H1 (cell line): Measurements from ENCODE around the gene C5orf34. TPM values are rescaled to one million over a fixed set of nuclear protein-coding genes. Genes with fewer than 3 reads are reported as not detected.

Experiments used
- CTCF ChIA-PET: fragments of 300-600 bp; sonication (Branson Sonifier 250); formaldehyde crosslinking; loops from one replicate; lab custom pipeline; 2021; ENCODE audit not compliant: partially characterized antibody; lab: Charles Lee
- POLR2A ChIA-PET: fragments of 300-600 bp; sonication (Branson Sonifier 250); formaldehyde crosslinking; loops from one replicate; lab custom pipeline; 2021; ENCODE audit warnings: inconsistent platforms; ENCODE audit not compliant: partially characterized antibody; lab: Charles Lee
- DNase-seq, 2 experiments: peaks; one replicate each; pipeline versions ENCODE4 v3.0.0 to v3.0.0-alpha.2; 2010 to 2022; ENCODE audit warnings: low spot score in 2 of 2, low read depth in 1 of 2, mixed read lengths in 1 of 2
- FAIRE-seq: peaks from 2 replicates; lab custom pipeline; 2011; peaks lifted over from hg19 to GRCh38; lab: Jason Lieb, UNC
- H2AFZ ChIP-seq: 2 replicates; pipeline ENCODE4 v1.8.1; 2012; ENCODE audit warnings: low read length, inconsistent platforms
- H2AK5ac ChIP-seq: 2 replicates; pipeline ENCODE4 v1.6.1; 2013; ENCODE audit warnings: low read depth, low read length
- H2BK120ac ChIP-seq: replicated peaks from 2 replicates; pipeline ENCODE3; 2013; ENCODE audit warnings: low read depth, low read length, inconsistent platforms
- H2BK12ac ChIP-seq: 2 replicates; pipeline ENCODE4 v1.6.1; 2013; ENCODE audit warnings: low read depth, low read length
- H2BK15ac ChIP-seq: 2 replicates; pipeline ENCODE4 v1.6.1; 2013; ENCODE audit warnings: low read length
- H2BK20ac ChIP-seq: 2 replicates; pipeline ENCODE4 v1.6.1; 2013; ENCODE audit warnings: low read length
- H2BK5ac ChIP-seq: 2 replicates; pipeline ENCODE4 v1.6.1; 2013; ENCODE audit warnings: low read depth, low read length
- H3K14ac ChIP-seq: 2 replicates; pipeline ENCODE4 v1.6.1; 2013; ENCODE audit warnings: inconsistent platforms; ENCODE audit not compliant: insufficient read length
- H3K18ac ChIP-seq: 2 replicates; pipeline ENCODE4 v1.6.1; 2013; ENCODE audit warnings: low read length; ENCODE audit errors: extremely low read depth
- H3K23ac ChIP-seq: 2 replicates; pipeline ENCODE4 v1.6.1; 2013; ENCODE audit warnings: inconsistent platforms; ENCODE audit not compliant: insufficient read length
- H3K23me2 ChIP-seq: 2 replicates; pipeline ENCODE4 v1.6.1; 2013; ENCODE audit warnings: low read depth, low read length
- H3K27ac ChIP-seq: 2 replicates; pipeline ENCODE4 v1.6.1; 2011; ENCODE audit warnings: low read depth, low read length, inconsistent platforms
- H3K27me3 ChIP-seq, 4 experiments: replicated peaks in 1 of 4; 1 replicate in 1 of 4; 2 replicates in 3 of 4; pipeline versions ENCODE4 v1.6.1 to v1.8.1; 2011 to 2013; ENCODE audit warnings: low read length in 3 of 4, mild to moderate bottlenecking in 3 of 4, inconsistent platforms in 2 of 4, mixed read lengths in 2 of 4, moderate library complexity in 1 of 4; ENCODE audit not compliant: control insufficient read depth in 3 of 4, insufficient read depth in 3 of 4; ENCODE audit errors: extremely low read depth in 1 of 4
- H3K36me3 ChIP-seq, 4 experiments: 2 replicates each; pipeline versions ENCODE4 v1.6.1 to v1.8.1; 2011 to 2013; ENCODE audit warnings: mild to moderate bottlenecking in 4 of 4, low read length in 3 of 4, moderate library complexity in 2 of 4, control low read depth in 1 of 4, inconsistent platforms in 1 of 4; ENCODE audit not compliant: insufficient read depth in 4 of 4, control insufficient read depth in 2 of 4
- H3K4ac ChIP-seq: replicated peaks from 2 replicates; pipeline ENCODE3; 2013; ENCODE audit warnings: low read length, low read depth, mixed read lengths, inconsistent platforms; ENCODE audit not compliant: insufficient read length
- H3K4me1 ChIP-seq, 4 experiments: replicated peaks in 1 of 4; 1 replicate in 1 of 4; 2 replicates in 3 of 4; pipeline versions ENCODE4 v1.6.1 to v1.8.1; 2011 to 2013; ENCODE audit warnings: low read length in 3 of 4, inconsistent platforms in 2 of 4, mixed read lengths in 1 of 4; ENCODE audit not compliant: insufficient read depth in 4 of 4, control insufficient read depth in 3 of 4
- H3K4me2 ChIP-seq, 2 experiments: 2 replicates each; pipeline versions ENCODE4 v1.6.1 to v1.8.1; 2011 to 2013; ENCODE audit warnings: low read depth in 2 of 2, low read length in 2 of 2, control low read depth in 1 of 2, inconsistent platforms in 1 of 2, mild to moderate bottlenecking in 1 of 2; ENCODE audit not compliant: insufficient read depth in 1 of 2
- H3K4me3 ChIP-seq, 4 experiments: fragments of 200-600, 300-600 bp in 1 of 4; sonication (generic), shearing (Covaris generic), sonication (Bioruptor Twin) in 1 of 4; 2 replicates each; pipeline versions ENCODE4 v1.5.1 to v1.8.1; 2011 to 2016; ENCODE audit warnings: low read length in 4 of 4, low read depth in 3 of 4, control low read depth in 2 of 4, inconsistent platforms in 2 of 4, mild to moderate bottlenecking in 2 of 4, mixed read lengths in 1 of 4, moderate library complexity in 1 of 4; ENCODE audit not compliant: insufficient read depth in 2 of 4; ENCODE audit errors: extremely low read depth in 1 of 4
- H3K56ac ChIP-seq: replicated peaks from 2 replicates; pipeline ENCODE3; 2013; ENCODE audit warnings: low read depth, mild to moderate bottlenecking, mixed read lengths, low read length, inconsistent platforms; ENCODE audit not compliant: insufficient read length
- H3K79me1 ChIP-seq: 2 replicates; pipeline ENCODE4 v1.6.1; 2013; ENCODE audit warnings: low read depth, low read length, control low read depth
- H3K79me2 ChIP-seq, 2 experiments: 2 replicates each; pipeline versions ENCODE4 v1.6.1 to v1.8.1; 2012 to 2013; ENCODE audit warnings: low read length in 2 of 2, mild to moderate bottlenecking in 2 of 2, inconsistent platforms in 1 of 2; ENCODE audit not compliant: insufficient read depth in 2 of 2, control insufficient read depth in 1 of 2
- H3K9ac ChIP-seq, 4 experiments: replicated peaks in 1 of 4; 1 replicate in 1 of 4; 2 replicates in 3 of 4; pipeline versions ENCODE4 v1.6.1 to v1.8.1; 2011 to 2013; ENCODE audit warnings: low read depth in 3 of 4, low read length in 3 of 4, control low read depth in 2 of 4, mild to moderate bottlenecking in 2 of 4, moderate library complexity in 2 of 4, inconsistent platforms in 1 of 4; ENCODE audit errors: extremely low read depth in 1 of 4
- H3K9me3 ChIP-seq, 2 experiments: 2 replicates each; pipeline versions ENCODE4 v1.6.1 to v1.8.1; 2012 to 2013; ENCODE audit warnings: mild to moderate bottlenecking in 2 of 2, moderate library complexity in 2 of 2, control low read depth in 1 of 2, inconsistent platforms in 1 of 2, low read depth in 1 of 2, low read length in 1 of 2, mixed read lengths in 1 of 2; ENCODE audit not compliant: insufficient read depth in 2 of 2
- H4K20me1 ChIP-seq, 2 experiments: replicated peaks in 1 of 2; 2 replicates each; pipeline versions ENCODE3 to v1.8.1; 2011 to 2013; ENCODE audit warnings: inconsistent platforms in 2 of 2, low read length in 2 of 2, mild to moderate bottlenecking in 1 of 2; ENCODE audit not compliant: insufficient read depth in 2 of 2, control insufficient read depth in 1 of 2
- H4K5ac ChIP-seq: 2 replicates; pipeline ENCODE4 v1.6.1; 2013; ENCODE audit warnings: low read length, low read depth, mixed read lengths, inconsistent platforms; ENCODE audit not compliant: insufficient read length
- H4K8ac ChIP-seq: 2 replicates; pipeline ENCODE4 v1.8.0; 2013; ENCODE audit warnings: mild to moderate bottlenecking, moderate library complexity, low read length, inconsistent platforms; ENCODE audit not compliant: insufficient read depth; ENCODE audit errors: extremely low read depth
- H4K91ac ChIP-seq: replicated peaks from 2 replicates; pipeline ENCODE3; 2013; ENCODE audit warnings: low read length, mixed read lengths, inconsistent platforms; ENCODE audit not compliant: insufficient read length
- GTF2F1 ChIP-seq: IDR thresholded peaks from 2 replicates; pipeline ENCODE4 v1.6.1; 2012; ENCODE audit warnings: low read depth, low read length, improper control_type of control experiment, borderline replicate concordance
- HDAC2 ChIP-seq, 2 experiments: fragments of 300-600 bp in 1 of 2; sonication (generic) in 1 of 2; IDR thresholded peaks; 2 replicates each; pipeline ENCODE4 v1.6.1; 2011 to 2012; ENCODE audit warnings: low read depth in 2 of 2, low read length in 2 of 2, mild to moderate bottlenecking in 2 of 2, moderate library complexity in 2 of 2, borderline replicate concordance in 1 of 2, inconsistent platforms in 1 of 2
- POLR2AphosphoS5 ChIP-seq: IDR thresholded peaks from 2 replicates; pipeline ENCODE4 v1.6.1; 2011; ENCODE audit warnings: low read depth, low read length
- RNF2 ChIP-seq: fragments of 200-900, 300-1000 bp; sonication (generic); IDR thresholded peaks from 2 replicates; pipeline ENCODE4 v1.7.1; 2016; ENCODE audit warnings: borderline replicate concordance, low read depth, mild to moderate bottlenecking, antibody characterized with exemption, low read length; ENCODE audit not compliant: poor library complexity, severe bottlenecking; ENCODE audit errors: missing control alignments
- TAF1 ChIP-seq: IDR thresholded peaks from 2 replicates; pipeline ENCODE4 v1.6.1; 2011; ENCODE audit warnings: mild to moderate bottlenecking, low read depth, low read length
- TAF7 ChIP-seq: optimal IDR thresholded peaks from 2 replicates; pipeline ENCODE3; 2011; ENCODE audit warnings: low read depth, mild to moderate bottlenecking, inconsistent platforms, low read length, moderate library complexity, borderline replicate concordance
- WGBS, 2 experiments: shearing (Covaris generic) in 1 of 2; methylation state at CpG; one replicate each; pipeline versions ENCODE4 v1.1.6 to v1.1.7; 2013 to 2015; ENCODE audit warnings: low lambda C conversion rate in 2 of 2, mixed read lengths in 2 of 2, inconsistent platforms in 1 of 2, low coverage in 1 of 2, missing lambda C conversion rate in 1 of 2; ENCODE audit not compliant: insufficient replicate concordance in 2 of 2, insufficient coverage in 1 of 2, insufficient read length in 1 of 2; ENCODE audit errors: extremely low coverage in 1 of 2, missing lambda C conversion rate in 1 of 2; 5-methylcytosine and 5-hydroxymethylcytosine counted together
- long read RNA-seq, 2 experiments: library from RNA in 1 of 2; library from capped mRNA in 1 of 2; stranded (forward); transcript quantifications; one replicate each; pipeline ENCODE4 v2.0.0, GENCODE V29; 2021; ENCODE audit warnings: inconsistent platforms in 1 of 2
- polyA minus RNA-seq, 3 experiments: library from RNA; depleted of rRNA, polyadenylated mRNA; stranded (reverse); fragments of >200 nt; gene quantifications; 1 replicate in 2 of 3; 2 replicates in 1 of 3; pipeline ENCODE4 v1.2.3, GENCODE V29; 2011
- polyA plus RNA-seq, 7 experiments: library from polyadenylated mRNA; depleted of rRNA in 3 of 7; stranded (reverse) in 5 of 7; unstranded in 2 of 7; fragments of >200 nt in 5 of 7; fragments of 200-250 nt in 2 of 7; gene quantifications; 1 replicate in 5 of 7; 2 replicates in 1 of 7; 4 replicates in 1 of 7; pipeline versions ENCODE4 v1.2.1 to v1.2.3, GENCODE V29; 2011 to 2013; ENCODE audit warnings: missing spikeins in 2 of 7, mixed read lengths in 2 of 7
- total RNA-seq: library from RNA; stranded (reverse); fragmentation: NEBNext Ultra II Directional; extraction: Animal tissue kit (Norgen Biotek cat#: 25700); gene quantifications from 2 replicates; pipeline ENCODE4 v1.2.1, GENCODE V29; 2021

Gene C5orf34
- total RNA-seq: 8.6 and 11.3 TPM in 2 replicates
- polyA plus RNA-seq (2011; rRNA removed): 5.1 and 6.8 TPM in 2 replicates
- 9.1 TPM for polyA plus RNA-seq (2011; cell fraction: cytosol; rRNA removed)
- polyA plus RNA-seq (2011; cell fraction: nucleus; rRNA removed): 6.5 TPM
- polyA plus RNA-seq (2012, experiment 1 of 2): 5.0 to 8.0 TPM (median 5.8 TPM) in 4 replicates
- 0.47 TPM for polyA plus RNA-seq (2012, experiment 2 of 2)
- polyA plus RNA-seq (2013, experiment 1 of 2): 8.5 TPM
- polyA plus RNA-seq (2013, experiment 2 of 2): 7.8 TPM
- 10.8 and 16.1 TPM in 2 replicates for polyA minus RNA-seq (2011; rRNA and poly(A)+ RNA removed)
- 3.2 TPM for polyA minus RNA-seq (2011; cell fraction: cytosol; rRNA and poly(A)+ RNA removed)
- 14.7 TPM for polyA minus RNA-seq (2011; cell fraction: nucleus; rRNA and poly(A)+ RNA removed)
- long read RNA-seq, experiment 1, partial matches to known transcripts: 2 of 6 reads
- long read RNA-seq, experiment 1, other reads (novel, unspliced or antisense): 1 of 6 reads
- long read RNA-seq, experiment 2, partial matches to known transcripts: 0 of 4 reads
- long read RNA-seq, experiment 2, other reads (novel, unspliced or antisense): 1 of 4 reads

GRCh38 chr5:43514816-43515677 lies at the start of gene C5orf34:
C5orf34 (minus strand) TSS chr5:43515148; CDS start chr5:43509339, 5,809 bp downstream.
- CTCF ChIA-PET: interaction anchor here (0.9 kb wide), 1 partner anchor 31 kb away, joined by 3 read pairs; no protein-coding TSS in a partner anchor
- Histone ChIP-seq H3K9me3 (peaks cover 0 to 18% of the 10 kb centered on the region in 2 experiments; a peak in 2 of 4 replicates), H3K27me3 (no peaks in the 10 kb centered on the region), H3K27ac (peak within 1 kb of the TSS; percentile 92), H2BK12ac (no peak within 1 kb of the TSS), H4K20me1 (no peaks in the 10 kb centered on the region), H2AK5ac (no peak within 1 kb of the TSS; the same call in 1 of the 2 replicates), H4K5ac (peak within 1 kb of the TSS; percentile 61), H3K36me3 (peaks cover 0 to 2% (median 0%) of the 10 kb centered on the region in 4 experiments; a peak in 1 of 8 replicates), H3K9ac (peak within 1 kb of the TSS; percentile 92 to 98 (median 94)), H4K8ac (peak within 1 kb of the TSS; percentile 94; the same call in 1 of the 2 replicates), H3K23me2 (peaks cover 6% of the 10 kb centered on the region; the same call in 1 of the 2 replicates), H3K18ac (peak within 1 kb of the TSS; percentile 80; the same call in 1 of the 2 replicates), H3K23ac (no peak within 1 kb of the TSS), H3K4me1 (peaks cover 0 to 4% (median 0%) of the 10 kb centered on the region in 4 experiments; a peak in 2 of 7 replicates), H3K14ac (no peak within 1 kb of the TSS), H3K79me1 (no peaks in the 10 kb centered on the region), H2BK5ac (peak within 1 kb of the TSS; percentile 83), H3K79me2 (peaks cover 0 to 19% of the 10 kb centered on the region in 2 experiments; a peak in 3 of 4 replicates), H2AFZ (peak within 1 kb of the TSS; percentile 68), H2BK20ac (no peak within 1 kb of the TSS), H3K4me3 (peak within 1 kb of the TSS; percentile 77 to 88 (median 86)), H2BK15ac (no peak within 1 kb of the TSS; the same call in 1 of the 2 replicates), H2BK120ac (no peak within 1 kb of the TSS), H3K4ac (no peak within 1 kb of the TSS), H3K4me2 (peak within 1 kb of the TSS; percentile 75 to 84), H4K91ac (peak within 1 kb of the TSS; percentile 76), H3K56ac (peak within 1 kb of the TSS; percentile 77)
- POLR2A ChIA-PET: interaction anchor here (0.9 to 2.4 kb wide), 13 partner anchors 10 to 106 kb away, joined by 3 to 23 read pairs (median 4); partner anchors contain the start of genes NNT, PAIP1 and TMEM267
- DNase-seq: peak; percentile 81 to 96
- FAIRE-seq: no peak
- WGBS, 2 experiments: 1% methylated on average over 34 of the region's 35 CpGs; no CpG with 5 or more reads in 1 of the 2 experiments
- 0 out of 2 replicates have a peak, but pooled peaks have one; percentile 14 for TF ChIP-seq GTF2F1
- peak; percentile 96 for TF ChIP-seq TAF1
- peak; percentile 88 for TF ChIP-seq POLR2AphosphoS5
- peak; percentile 56 for TF ChIP-seq TAF7
- 0 out of 4 replicates have a peak, but pooled peaks of 1 of the 2 experiments have one; percentile 71 for TF ChIP-seq HDAC2 (IDR thresholded peaks at IDR 0.05; ENCODE audit: borderline replicate concordance in 1 of 2, low read depth in 2 of 2, low read length in 2 of 2)
- no peak for TF ChIP-seq RNF2
